OCI-LY3 (cell line): ENCODE measurements around the gene CLEC18B.
"Not testable (repeated sequence)": the region's sequence is repeated elsewhere in the genome, so short reads cannot be mapped to it uniquely, and the experiment has no call there.

Experiments used
- H2AFZ ChIP-seq: fragments of 200-600, 300-600 bp; shearing (Covaris generic); 2 replicates; pipeline ENCODE4 v1.6.0; 2014; ENCODE audit warnings: antibody characterized with exemption, low read depth, low read length
- H3K27ac ChIP-seq: fragments of 200-600, 300-600 bp; sonication (generic); 2 replicates; pipeline ENCODE4 v1.5.1; 2014; ENCODE audit warnings: mild to moderate bottlenecking, low read length, moderate library complexity, mixed read lengths
- H3K27me3 ChIP-seq: fragments of 200-600, 300-600 bp; sonication (generic); 2 replicates; pipeline ENCODE4 v1.6.1; 2014; ENCODE audit warnings: low read depth, low read length, mixed read lengths
- H3K36me3 ChIP-seq: fragments of 200-600, 300-600 bp; sonication (generic); replicated peaks from 2 replicates; pipeline ENCODE3; 2014; ENCODE audit warnings: low read depth, low read length, mixed read lengths
- H3K4me1 ChIP-seq: fragments of 300-600, 200-600 bp; sonication (generic); 2 replicates; pipeline ENCODE4 v1.6.1; 2014; ENCODE audit warnings: low read length, mixed read lengths
- H3K4me2 ChIP-seq: fragments of 200-600, 300-600 bp; sonication (generic); 2 replicates; pipeline ENCODE4 v1.6.1; 2014; ENCODE audit warnings: low read length, mixed read lengths
- H3K4me3 ChIP-seq: fragments of 300-600, 200-600 bp; sonication (generic); 2 replicates; pipeline ENCODE4 v1.5.1; 2014; ENCODE audit warnings: antibody characterized with exemption, mild to moderate bottlenecking, low read length, moderate library complexity
- H3K79me2 ChIP-seq: fragments of 300-600, 200-600 bp; shearing (Covaris generic); 2 replicates; pipeline ENCODE4 v1.6.1; 2014; ENCODE audit warnings: mild to moderate bottlenecking, low read length, mixed read lengths
- H3K9ac ChIP-seq: fragments of 300-600, 200-600 bp; shearing (Covaris generic); 2 replicates; pipeline ENCODE4 v1.6.0; 2014; ENCODE audit warnings: mild to moderate bottlenecking, low read length, moderate library complexity
- H3K9me3 ChIP-seq: fragments of 200-600, 300-600 bp; shearing (Covaris generic); 2 replicates; pipeline ENCODE4 v1.6.1; 2014; ENCODE audit warnings: low read length, mixed read lengths; ENCODE audit not compliant: insufficient read depth
- H4K20me1 ChIP-seq: fragments of 200-600, 300-600 bp; sonication (generic); 2 replicates; pipeline ENCODE4 v1.6.1; 2016; ENCODE audit warnings: low read length, mixed read lengths; ENCODE audit not compliant: insufficient read depth
- CTCF ChIP-seq: fragments of 200-600, 300-600 bp; sonication (generic); IDR thresholded peaks from 2 replicates; pipeline ENCODE4 v1.5.1; 2014; ENCODE audit warnings: antibody characterized with exemption, low read length, low read depth
- EZH2phosphoT487 ChIP-seq: fragments of 200-600 bp; shearing (Covaris generic); IDR thresholded peaks from 2 replicates; pipeline ENCODE4 v1.6.1; 2018; ENCODE audit warnings: antibody characterized with exemption, mixed run types, low read depth

The CLEC18B gene

GRCh38 chr16:74449470-74449869, 28.2 kb upstream of the CLEC18B start:
- Histone ChIP-seq H3K79me2 (no peaks in the 10 kb centered on the region), H3K27me3 (no peaks in the 10 kb centered on the region), H3K9me3 (no peaks in the 10 kb centered on the region), H4K20me1 (no peaks in the 10 kb centered on the region), H2AFZ (no peak overlapping the region), H3K4me3 (no peak overlapping the region), H3K27ac (no peak overlapping the region), H3K36me3 (peaks cover 18% of the 10 kb centered on the region), H3K4me2 (no peak overlapping the region), H3K9ac (no peak overlapping the region), H3K4me1 (peaks cover 4% of the 10 kb centered on the region; the same call in 1 of the 2 replicates)
- TF ChIP-seq CTCF: no peak
- no peak for TF ChIP-seq EZH2phosphoT487

- Histone ChIP-seq H3K79me2 (no peaks in the 10 kb centered on the region), H3K4me1 (peaks cover 4% of the 10 kb centered on the region; the same call in 1 of the 2 replicates), H3K27me3 (no peaks in the 10 kb centered on the region), H3K27ac (no peak overlapping the region), H3K4me3 (no peak overlapping the region), H3K9ac (no peak overlapping the region), H3K36me3 (peaks cover 18% of the 10 kb centered on the region), H4K20me1 (no peaks in the 10 kb centered on the region), H3K4me2 (no peak overlapping the region), H3K9me3 (no peaks in the 10 kb centered on the region), H2AFZ (no peak overlapping the region)
- TF ChIP-seq CTCF (no peak), EZH2phosphoT487 (no peak)
Measured at GRCh38 chr16:74448990-74449389, 27.7 kb upstream of the CLEC18B start.

- TF ChIP-seq EZH2phosphoT487 (no peak), CTCF (no peak)
- H2AFZ ChIP-seq: no peak overlapping the region
- no peak overlapping the region for H3K27ac ChIP-seq
- no peaks in the 10 kb centered on the region for H3K27me3 ChIP-seq
- no peak overlapping the region for H3K4me3 ChIP-seq
- H3K9ac ChIP-seq: no peak overlapping the region
- no peaks in the 10 kb centered on the region for H3K9me3 ChIP-seq
- H3K4me2 ChIP-seq: no peak overlapping the region
- no peaks in the 10 kb centered on the region for H4K20me1 ChIP-seq
- peaks cover 9% of the 10 kb centered on the region for H3K36me3 ChIP-seq
- H3K79me2 ChIP-seq: no peaks in the 10 kb centered on the region
- no peaks in the 10 kb centered on the region for H3K4me1 ChIP-seq
Measured at GRCh38 chr16:74447578-74447977, 26.3 kb upstream of the CLEC18B start.

GRCh38 chr16:74446866-74447265, 25.6 kb upstream of the CLEC18B start:
- Histone ChIP-seq H2AFZ (no peak overlapping the region), H3K79me2 (no peaks in the 10 kb centered on the region), H3K36me3 (peaks cover 3% of the 10 kb centered on the region), H3K27ac (no peak overlapping the region), H3K4me2 (no peak overlapping the region), H3K9ac (no peak overlapping the region), H3K9me3 (no peaks in the 10 kb centered on the region), H3K4me3 (no peak overlapping the region), H4K20me1 (no peaks in the 10 kb centered on the region), H3K4me1 (no peaks in the 10 kb centered on the region), H3K27me3 (no peaks in the 10 kb centered on the region)
- no peak for TF ChIP-seq EZH2phosphoT487
- no peak for TF ChIP-seq CTCF

- H3K36me3 ChIP-seq, H3K27ac ChIP-seq, H3K27me3 ChIP-seq, H3K9ac ChIP-seq, H2AFZ ChIP-seq, H3K79me2 ChIP-seq, H4K20me1 ChIP-seq, H3K9me3 ChIP-seq, H3K4me1 ChIP-seq, H3K4me2 ChIP-seq, H3K4me3 ChIP-seq: not testable (repeated sequence)
Measured at GRCh38 chr16:74443624-74444346, 22.5 kb upstream of the CLEC18B start.
